Heart right ventricle (tissue), 16 donors: Measurements from ENCODE around the gene TLE1. TPM values are rescaled to one million over a fixed set of nuclear protein-coding genes. Genes with fewer than 3 reads are reported as not detected.

Source experiments
- ATAC-seq, 8 donors: fragments of 200-7000 bp; cut with Tn5 transposase; one replicate each; pipeline ENCODE4 v1.9.1; 2020; ENCODE audit warnings: mild to moderate bottlenecking in 8 of 8, moderate library complexity in 8 of 8, moderate number of reproducible peaks in 1 of 8
- DNase-seq, 2 donors: peaks; one replicate each; pipeline ENCODE4 v3.0.0-alpha.2; 2020
- H3K27ac ChIP-seq, 10 donors: fragments of 200-600 bp; sonication (generic) in 2 of 10; one replicate each; pipeline versions ENCODE4 v1.5.0 to v1.8.0; 2020 to 2022; ENCODE audit warnings: mild to moderate bottlenecking in 3 of 10
- H3K27me3 ChIP-seq, 7 donors: fragments of 200-600 bp; one replicate each; pipeline ENCODE4 v1.8.0; 2021 to 2022; ENCODE audit warnings: mild to moderate bottlenecking in 2 of 7
- H3K36me3 ChIP-seq, 9 donors: fragments of 200-600 bp; sonication (generic) in 1 of 9; one replicate each; pipeline versions ENCODE4 v1.5.0 to v1.8.0; 2020 to 2022; ENCODE audit warnings: mild to moderate bottlenecking in 2 of 9
- H3K4me1 ChIP-seq, 9 donors: fragments of 200-600 bp; sonication (generic) in 1 of 9; one replicate each; pipeline versions ENCODE4 v1.5.0 to v1.8.0; 2020 to 2022; ENCODE audit warnings: mild to moderate bottlenecking in 4 of 9
- H3K4me3 ChIP-seq, 10 donors: fragments of 200-600 bp; sonication (generic) in 2 of 10; one replicate each; pipeline versions ENCODE4 v1.5.0 to v1.8.0; 2020 to 2022; ENCODE audit warnings: mild to moderate bottlenecking in 7 of 10, moderate library complexity in 2 of 10
- H3K9me3 ChIP-seq, 11 donors: fragments of 200-600 bp in 10 of 11; sonication (generic) in 2 of 11; one replicate each; pipeline versions ENCODE4 v1.5.0 to v1.8.0; 2013 to 2022; ENCODE audit warnings: mild to moderate bottlenecking in 2 of 11, control low read depth in 1 of 11, moderate library complexity in 1 of 11
- CTCF ChIP-seq, 9 donors: fragments of 200-600 bp; sonication (generic) in 2 of 9; IDR thresholded peaks; one replicate each; pipeline versions ENCODE4 v1.5.0 to v1.8.0; 2021 to 2022; ENCODE audit warnings: antibody characterized with exemption in 9 of 9, mild to moderate bottlenecking in 5 of 9, moderate library complexity in 1 of 9
- WGBS, 2 donors: extraction: QIAGEN DNeasy Blood & Tissue Kit; methylation state at CpG; one replicate each; pipeline ENCODE4 v1.1.7; 2013; ENCODE audit warnings: inconsistent platforms in 1 of 2; 5-methylcytosine and 5-hydroxymethylcytosine counted together
- intact Hi-C, 10 donors: fragments of 100-400 bp; cut with DNase I; formaldehyde crosslinking; loops; one replicate each; pipeline versions ENCODE4 v1.11.1 to v1.14.2; 2022
- polyA plus RNA-seq, 2 donors: library from polyadenylated mRNA; stranded (reverse); fragments of 200-250 nt; gene quantifications; one replicate each; pipeline ENCODE4 v1.2.3, GENCODE V29; 2013
- total RNA-seq, 10 donors: library from RNA; stranded (reverse); fragmentation: NEBNext Ultra II Directional in 3 of 10; extraction: Animal tissue kit (Norgen Biotek cat#: 25700) in 3 of 10; gene quantifications; one replicate each; pipeline versions ENCODE4 v1.2.1 to v1.2.4, GENCODE V29; 2021 to 2023
- donor health status: Arrhythmogenic right ventricular cardiomyopathy.
- donor health status: ischemic (EF 13 %, LVEDD 7.1; RV severe dilation, severe dysfunction).
- donor health status: healthy with polysubstance abuse.
- donor health status: DM: no; HTN: yes; CAD: no.
- donor health status: DM: no; HTN: no; CAD: no.
- donor health status: ischemic (EF 25% LVEDD 6.9; RV normal size, moderate dysfunction).
- donor health status: ischemic (EF 25% LVEDD 5.7; RV mildly dilated, moderate dysfunction).
- donor health status: healthy.
- donor health status: DM: yes; HTN: yes; CAD: no.
- donor health status: Ischemic cardiomyopathy.
- donor health status: ischemic (EF 35%, LVEDD 5.7; RV mildly dilated, moderate dysfunction).
- donor health status: nonischemic (EF 11% LVEDD 7.7; RV severe dilation, severe dysfunction).
- donor health status: DM: yes; HTN: yes; CAD: no.
- donor health status: PGD.
- donor health status: ischemic (EF 29% LVEDD 5.4; RV normal size, mild dysfunction).
- donor health status: nonischemic (EF 23%, LVEDD 6.1; RV moderate dilation, normal function).

The TLE1 gene
- total and polyA plus RNA-seq, 12 donors = 7.9 to 15.2 (median 11.0) TPM

- WGBS, 2 donors = 95 to 96% methylated on average over 2 of the region's 2 CpGs
- Histone ChIP-seq H3K4me3 (no peak overlapping the region), H3K27me3 (no peaks in the 10 kb centered on the region), H3K9me3 (no peaks in the 10 kb centered on the region), H3K4me1 (no peaks in the 10 kb centered on the region), H3K27ac (no peak overlapping the region), H3K36me3 (peaks cover 0 to 23% (median 0%) of the 10 kb centered on the region in 9 donors)
- TF ChIP-seq CTCF (IDR thresholded peaks at IDR 0.05) = no peak
- ATAC-seq (no peak), DNase-seq (no peak)
- intact Hi-C loops = no loop called here
These were observed 59.9 kb downstream of the TLE1 start for GRCh38 chr9:81629440-81629839.

GRCh38 chr9:81628897-81629296 lies 60.5 kb downstream of the TLE1 start:
- no peaks in the 10 kb centered on the region for H3K4me1 ChIP-seq
- intact Hi-C loops = no loop called here
- TF ChIP-seq CTCF (IDR thresholded peaks at IDR 0.05) = no peak
- H3K36me3 ChIP-seq = peaks cover 0 to 23% (median 0%) of the 10 kb centered on the region in 9 donors
- ATAC-seq (no peak), DNase-seq (no peak)
- no peak overlapping the region for H3K27ac ChIP-seq
- H3K4me3 ChIP-seq = no peak overlapping the region
- H3K9me3 ChIP-seq = no peaks in the 10 kb centered on the region
- no peaks in the 10 kb centered on the region for H3K27me3 ChIP-seq
- WGBS, 2 donors = 96 to 97% methylated on average over 5 of the region's 5 CpGs

GRCh38 chr9:81627481-81627880 lies 61.9 kb downstream of the TLE1 start:
- WGBS, 2 donors = 91 to 96% methylated on average over 3 of the region's 3 CpGs
- TF ChIP-seq CTCF (IDR thresholded peaks at IDR 0.05) = no peak
- H3K27me3 ChIP-seq = no peaks in the 10 kb centered on the region
- H3K27ac ChIP-seq = no peak overlapping the region
- peaks cover 0 to 1% (median 0%) of the 10 kb centered on the region in 9 donors for H3K4me1 ChIP-seq
- no peaks in the 10 kb centered on the region for H3K9me3 ChIP-seq
- no peak overlapping the region for H3K4me3 ChIP-seq
- intact Hi-C loops = no loop called here
- DNase-seq (no peak), ATAC-seq (no peak)
- peaks cover 0 to 19% (median 0%) of the 10 kb centered on the region in 9 donors for H3K36me3 ChIP-seq

- 83 to 90% methylated on average over 4 of the region's 4 CpGs for WGBS, 2 donors
- DNase-seq = no peak
- ATAC-seq = no peak
These were observed 62.8 kb downstream of the TLE1 start for GRCh38 chr9:81626511-81626910.

More at GRCh38 chr9:81626511-81626910, 62.8 kb downstream of the TLE1 start:
- Histone ChIP-seq H3K4me1 (peaks cover 0 to 10% (median 0%) of the 10 kb centered on the region in 9 donors), H3K27me3 (no peaks in the 10 kb centered on the region), H3K4me3 (no peak overlapping the region), H3K9me3 (no peaks in the 10 kb centered on the region), H3K36me3 (peaks cover 0 to 9% (median 0%) of the 10 kb centered on the region in 9 donors), H3K27ac (no peak overlapping the region)
- intact Hi-C loops = no loop called here
- no peak for TF ChIP-seq CTCF (IDR thresholded peaks at IDR 0.05)
